Stimulated activated naive CD8-positive, alpha-beta T cell treated with anti-CD3 and anti-CD28 coated beads, Interleukin-15, amount 100 ng/mL, for 72 hours (primary cell): ENCODE measurements around the gene OSBPL7.
A peak's percentile ranks its signal among the peaks of the same experiment; 100 is the strongest.

Experiments
- ATAC-seq: fragments of 150-1000 bp; cut with Tn5 transposase; 2 replicates; pipeline ENCODE4 v1.10.0; 2021; ENCODE audit warnings: mild to moderate bottlenecking, moderate library complexity
- DNase-seq, 2 donors: peaks; one replicate each; pipeline ENCODE4 v3.0.0; 2021 to 2022
- H3K27ac Mint-ChIP-seq, 2 donors: one replicate each; pipeline ENCODE4 v1.8.0; 2022; ENCODE audit warnings: mild to moderate bottlenecking in 2 of 2, mixed read lengths in 2 of 2, moderate library complexity in 2 of 2
- H3K27me3 Mint-ChIP-seq: one replicate; pipeline ENCODE4 v1.8.0; 2022; ENCODE audit warnings: mixed read lengths
- H3K4me1 Mint-ChIP-seq: one replicate; pipeline ENCODE4 v1.8.0; 2022; ENCODE audit warnings: mild to moderate bottlenecking, mixed read lengths
- H3K4me3 Mint-ChIP-seq, 2 donors: one replicate each; pipeline ENCODE4 v1.8.0; 2022; ENCODE audit warnings: mild to moderate bottlenecking in 2 of 2, mixed read lengths in 2 of 2, moderate library complexity in 1 of 2
- H3K9me3 Mint-ChIP-seq, 2 donors: one replicate each; pipeline ENCODE4 v1.8.0; 2022; ENCODE audit warnings: mixed read lengths in 2 of 2

OSBPL7 gene

GRCh38 chr17:47851764-47852112 is 30.1 kb upstream of the OSBPL7 start:
- peak overlapping the region; percentile 70 to 76 for H3K4me3 Mint-ChIP-seq
- no peak overlapping the region for H3K27ac Mint-ChIP-seq
- DNase-seq (no peak), ATAC-seq (peak; percentile 19)
- peaks cover 53% of the 10 kb centered on the region for H3K4me1 Mint-ChIP-seq
- peaks cover 98% of the 10 kb centered on the region for H3K27me3 Mint-ChIP-seq
- no peaks in the 10 kb centered on the region for H3K9me3 Mint-ChIP-seq

- DNase-seq (peak; percentile 66 to 69), ATAC-seq (peak; percentile 89)
- Mint-ChIP-seq H3K4me3 (peak within 1 kb of the TSS; percentile 70 to 80), H3K27ac (no peak within 1 kb of the TSS), H3K27me3 (peaks cover 98% of the 10 kb centered on the region), H3K9me3 (no peaks in the 10 kb centered on the region), H3K4me1 (peaks cover 55% of the 10 kb centered on the region)
Observed at GRCh38 chr17:47850692-47851573, 29.3 kb upstream of the OSBPL7 start, which contains the start of gene SP6. SP6 (minus strand) TSS chr17:47851163; CDS start chr17:47848429, 2,734 bp downstream.

GRCh38 chr17:47850373-47850691 is 28.7 kb upstream of the OSBPL7 start:
- Mint-ChIP-seq H3K4me3 (peak overlapping the region; percentile 69 to 80), H3K4me1 (peaks cover 55% of the 10 kb centered on the region), H3K9me3 (no peaks in the 10 kb centered on the region), H3K27me3 (peaks cover 98% of the 10 kb centered on the region), H3K27ac (no peak overlapping the region)
- no peak for ATAC-seq
- no peak for DNase-seq

GRCh38 chr17:47848198-47848513 is 26.6 kb upstream of the OSBPL7 start:
- Mint-ChIP-seq H3K27me3 (peaks cover 92% of the 10 kb centered on the region), H3K4me3 (no peak overlapping the region), H3K27ac (no peak overlapping the region), H3K4me1 (peaks cover 49% of the 10 kb centered on the region), H3K9me3 (no peaks in the 10 kb centered on the region)
- ATAC-seq (no peak), DNase-seq (no peak)

GRCh38 chr17:47847341-47848197 is 26.0 kb upstream of the OSBPL7 start:
- ATAC-seq (no peak), DNase-seq (no peak)
- Mint-ChIP-seq H3K4me3 (no peak overlapping the region), H3K4me1 (peaks cover 53% of the 10 kb centered on the region), H3K27ac (no peak overlapping the region), H3K9me3 (no peaks in the 10 kb centered on the region), H3K27me3 (peaks cover 86% of the 10 kb centered on the region)

GRCh38 chr17:47846716-47847340 is 25.2 kb upstream of the OSBPL7 start:
- Mint-ChIP-seq H3K27me3 (peaks cover 79% of the 10 kb centered on the region), H3K27ac (no peak overlapping the region), H3K4me1 (peaks cover 53% of the 10 kb centered on the region), H3K9me3 (no peaks in the 10 kb centered on the region), H3K4me3 (no peak overlapping the region)
- ATAC-seq (no peak), DNase-seq (no peak)

- H3K9me3 Mint-ChIP-seq = no peaks in the 10 kb centered on the region
- peaks cover 54% of the 10 kb centered on the region for H3K4me1 Mint-ChIP-seq
- H3K27me3 Mint-ChIP-seq = peaks cover 70% of the 10 kb centered on the region
- DNase-seq (no peak), ATAC-seq (no peak)
- H3K27ac Mint-ChIP-seq = no peak overlapping the region
- no peak overlapping the region for H3K4me3 Mint-ChIP-seq
Observed at GRCh38 chr17:47845716-47846075, 24.1 kb upstream of the OSBPL7 start.

GRCh38 chr17:47844814-47845715 is 23.5 kb upstream of the OSBPL7 start:
- no peak for DNase-seq
- no peak for ATAC-seq
- Mint-ChIP-seq H3K27me3 (peaks cover 64% of the 10 kb centered on the region), H3K4me3 (no peak overlapping the region), H3K9me3 (no peaks in the 10 kb centered on the region), H3K27ac (no peak overlapping the region), H3K4me1 (peaks cover 53% of the 10 kb centered on the region)

- no peak for DNase-seq
- no peaks in the 10 kb centered on the region for H3K9me3 Mint-ChIP-seq
- peaks cover 55% of the 10 kb centered on the region for H3K27me3 Mint-ChIP-seq
- H3K4me3 Mint-ChIP-seq = no peak overlapping the region
- ATAC-seq = no peak
- H3K27ac Mint-ChIP-seq = peak overlapping the region in 1 of 2 donors; percentile 65
- H3K4me1 Mint-ChIP-seq = peaks cover 53% of the 10 kb centered on the region
Observed at GRCh38 chr17:47844227-47844626, 22.6 kb upstream of the OSBPL7 start.

GRCh38 chr17:47843391-47843730 is 21.8 kb upstream of the OSBPL7 start:
- ATAC-seq = no peak
- Mint-ChIP-seq H3K27ac (no peak overlapping the region), H3K4me1 (peaks cover 56% of the 10 kb centered on the region), H3K4me3 (no peak overlapping the region), H3K9me3 (no peaks in the 10 kb centered on the region), H3K27me3 (peaks cover 47% of the 10 kb centered on the region)
- no peak for DNase-seq

- Mint-ChIP-seq H3K27ac (peak overlapping the region; percentile 88 to 94), H3K4me3 (peak overlapping the region; percentile 93 to 95), H3K9me3 (no peaks in the 10 kb centered on the region), H3K27me3 (peaks cover 30% of the 10 kb centered on the region), H3K4me1 (peaks cover 47% of the 10 kb centered on the region)
- DNase-seq (no peak), ATAC-seq (no peak)
Observed at GRCh38 chr17:47841488-47842291, 20.1 kb upstream of the OSBPL7 start.

GRCh38 chr17:47840742-47841487 is 19.3 kb upstream of the OSBPL7 start, which contains the start of gene SCRN2:
SCRN2 (minus strand) TSS chr17:47841273; CDS start chr17:47840843, 430 bp downstream.
- peaks cover 22% of the 10 kb centered on the region for H3K27me3 Mint-ChIP-seq
- peaks cover 48% of the 10 kb centered on the region for H3K4me1 Mint-ChIP-seq
- DNase-seq (peak; percentile 93), ATAC-seq (peak; percentile 92)
- no peaks in the 10 kb centered on the region for H3K9me3 Mint-ChIP-seq
- peak within 1 kb of the TSS; percentile 88 to 94 for H3K27ac Mint-ChIP-seq
- peak within 1 kb of the TSS; percentile 93 to 95 for H3K4me3 Mint-ChIP-seq

- H3K27ac Mint-ChIP-seq = peak overlapping the region; percentile 12 to 46
- DNase-seq (no peak), ATAC-seq (no peak)
- H3K4me1 Mint-ChIP-seq = peaks cover 56% of the 10 kb centered on the region
- H3K27me3 Mint-ChIP-seq = peaks cover 15% of the 10 kb centered on the region
- peak overlapping the region; percentile 93 to 95 for H3K4me3 Mint-ChIP-seq
- no peaks in the 10 kb centered on the region for H3K9me3 Mint-ChIP-seq
Observed at GRCh38 chr17:47840001-47840741, 18.6 kb upstream of the OSBPL7 start.
